Activated CD8-positive, alpha-beta memory T cell treated with anti-CD3 and anti-CD28 coated beads, Interleukin-2, amount 50 U/mL, for 1 hour (primary cell): ENCODE results near the gene SF3B5.
A peak's percentile ranks its signal among the peaks of the same experiment; 100 is the strongest.
"Not testable (repeated sequence)": the region's sequence is repeated elsewhere in the genome, so short reads cannot be mapped to it uniquely, and the experiment has no call there.

Source experiments
- DNase-seq: peaks from one replicate; pipeline ENCODE4 v3.0.0-alpha.2; 2020; ENCODE audit errors: extremely low read depth

Gene SF3B5

GRCh38 chr6:144063744-144064401 lies 31.5 kb downstream of the SF3B5 start:
- peak; percentile 81 for DNase-seq

GRCh38 chr6:144063246-144063743 lies 32.1 kb downstream of the SF3B5 start:
- DNase-seq, result no peak

- DNase-seq, result no peak
These were observed 32.6 kb downstream of the SF3B5 start for GRCh38 chr6:144062786-144063185.

DNA sequence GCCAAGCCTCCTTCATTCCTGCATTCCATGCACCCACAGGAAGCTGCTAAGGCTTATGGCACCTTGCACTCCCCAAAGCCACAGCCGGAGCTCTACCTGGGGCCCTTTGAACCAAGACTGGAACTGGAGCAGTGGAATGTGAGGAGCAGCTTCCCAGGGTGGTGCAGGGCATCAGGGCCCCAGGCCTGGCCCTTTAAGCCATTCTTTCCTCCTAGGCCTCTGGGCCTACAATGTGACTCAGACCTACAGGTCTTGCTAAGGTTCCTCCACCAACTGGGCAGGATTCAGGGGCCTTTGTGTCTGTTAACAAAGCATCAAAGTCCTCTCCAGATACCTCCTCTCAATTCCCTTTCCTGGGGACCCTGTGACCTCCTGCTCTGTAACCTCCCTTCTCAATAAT lies 36.2 kb downstream of the SF3B5 start:
- DNase-seq, result no peak

GRCh38 chr6:144055121-144055931 lies 40.0 kb downstream of the SF3B5 start:
- DNase-seq, result no peak

DNA sequence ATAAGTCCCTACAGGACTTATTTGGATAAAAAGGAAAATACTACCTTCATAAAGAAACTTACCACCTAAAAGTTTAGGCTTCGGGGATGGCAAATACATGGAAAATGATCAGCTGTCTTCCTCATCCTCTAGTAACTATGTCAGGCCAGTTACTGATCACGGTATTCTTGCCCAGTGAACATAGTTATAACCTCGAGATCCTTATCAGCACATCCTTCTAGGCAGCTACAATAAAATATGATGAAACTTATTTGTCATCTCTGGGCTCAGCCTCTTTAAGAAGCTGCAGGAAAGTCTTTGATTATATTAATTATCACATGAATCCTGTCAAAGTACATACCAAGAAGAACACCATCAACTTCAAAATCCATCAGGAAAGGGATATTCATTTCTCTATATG lies 41.8 kb downstream of the SF3B5 start:
- no peak for DNase-seq

DNA sequence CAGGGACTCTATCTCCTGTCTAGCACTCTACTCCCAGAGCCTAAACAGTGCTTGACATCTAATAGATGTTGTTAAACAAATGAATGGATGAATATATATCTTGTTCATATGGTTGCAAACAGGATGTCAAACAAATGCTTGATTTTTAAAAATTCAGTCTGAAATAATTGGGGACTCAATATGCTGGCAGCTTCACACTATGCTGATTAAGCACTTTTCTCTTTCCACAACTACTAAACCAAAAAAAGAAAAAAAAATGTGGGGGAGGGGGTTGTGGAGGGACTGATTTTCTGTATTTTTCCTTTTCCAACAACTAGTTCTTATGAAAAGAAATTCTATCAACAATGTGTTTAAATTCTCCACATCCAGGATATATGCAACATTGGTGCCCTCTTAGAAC lies 42.9 kb downstream of the SF3B5 start:
- DNase-seq, result no peak

- no peak for DNase-seq
These were observed 46.0 kb downstream of the SF3B5 start for GRCh38 chr6:144049386-144049785.

- no peak for DNase-seq
These were observed 47.7 kb downstream of the SF3B5 start for GRCh38 chr6:144047688-144048087.

GRCh38 chr6:144046672-144047071 lies 48.7 kb downstream of the SF3B5 start:
- DNase-seq, result not testable (repeated sequence)

DNA sequence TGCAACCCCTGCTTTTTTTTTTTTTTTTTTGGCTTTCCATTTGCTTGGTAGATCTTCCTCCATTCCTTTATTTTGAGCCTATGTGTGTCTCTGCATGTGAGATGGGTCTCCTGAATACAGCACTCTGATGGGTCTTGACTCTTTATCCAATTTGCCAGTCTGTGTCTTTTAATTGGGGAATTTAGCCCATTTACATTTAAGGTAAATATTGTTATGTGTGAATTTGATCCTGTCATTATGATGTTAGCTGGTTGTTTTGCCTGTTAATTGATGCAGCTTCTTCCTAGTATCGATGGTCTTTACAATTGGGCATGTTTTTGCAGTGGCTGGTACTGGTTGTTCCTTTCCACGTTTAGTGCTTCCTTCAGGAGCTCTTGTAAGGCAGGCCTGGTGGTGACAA lies 50.4 kb downstream of the SF3B5 start:
- not testable (repeated sequence) for DNase-seq
